Germinal center (tissue), 1 donor: ENCODE measurements around the gene CD48.
"Not testable (repeated sequence)": the region's sequence is repeated elsewhere in the genome, so short reads cannot be mapped to it uniquely, and the experiment has no call there.

ENCODE experiments used
- DNase-seq: peaks from one replicate; pipeline ENCODE4 v3.0.0; 2012; ENCODE audit warnings: mixed read lengths, low spot score

Gene CD48

DNA sequence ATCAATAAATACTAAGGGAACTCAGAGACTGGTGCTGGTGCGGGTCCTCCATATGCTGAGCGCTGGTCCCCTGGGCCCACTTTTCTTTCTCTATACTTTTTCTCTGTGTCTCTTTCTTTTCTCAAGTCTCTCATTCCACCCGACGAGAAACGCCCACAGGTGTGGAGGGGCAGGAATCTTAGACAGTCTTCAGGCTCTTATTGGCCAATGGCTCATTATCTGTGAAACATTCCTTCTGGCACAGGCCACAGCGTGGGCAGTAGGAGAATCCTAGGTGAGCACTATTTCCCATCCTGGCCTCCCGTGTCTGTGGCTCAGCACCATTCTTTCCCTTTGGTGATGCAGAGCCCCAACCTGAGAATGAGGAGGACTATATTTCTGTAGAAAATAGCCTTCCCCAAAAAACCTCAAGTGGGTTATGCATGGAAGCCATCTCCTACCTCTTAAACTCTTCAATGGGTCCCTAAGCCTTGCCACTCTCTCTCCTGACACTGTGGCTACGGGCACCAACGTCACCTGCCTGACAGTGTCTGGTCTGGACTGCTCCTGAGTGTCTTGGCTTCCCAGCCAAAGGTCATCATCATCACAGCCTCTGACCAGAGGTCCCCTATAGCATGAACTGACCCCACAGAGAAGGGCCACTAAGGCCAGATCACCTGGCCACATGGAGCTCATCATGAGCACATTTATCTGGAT, 58.5 kb downstream of the CD48 start:
- DNase-seq: no peak

DNA sequence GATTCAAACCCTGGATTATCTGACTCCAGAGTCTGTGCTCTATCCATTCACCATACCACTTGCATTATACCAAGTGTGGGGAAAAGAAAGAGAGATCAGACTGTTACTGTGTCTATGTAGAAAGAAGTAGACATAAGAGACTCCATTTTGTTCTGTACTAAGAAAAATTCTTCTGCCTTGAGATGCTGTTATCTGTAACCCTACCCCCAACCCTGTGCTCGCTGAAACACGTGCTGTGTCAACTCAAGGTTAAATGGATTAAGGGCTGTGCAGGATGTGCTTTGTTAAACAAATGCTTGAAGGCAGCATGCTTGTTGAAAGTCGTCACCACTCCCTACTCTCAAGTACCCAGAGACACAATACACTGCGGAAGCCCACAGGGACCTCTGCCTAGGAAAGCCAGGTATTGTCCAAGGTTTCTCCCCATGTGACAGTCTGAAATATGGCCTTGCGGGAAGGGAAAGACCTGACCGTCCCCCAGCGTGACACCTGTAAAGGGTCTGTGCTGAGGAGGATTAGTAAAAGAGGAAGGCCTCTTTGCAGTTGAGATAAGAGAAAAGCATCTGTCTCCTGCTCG, 59.5 kb downstream of the CD48 start:
- DNase-seq: not testable (repeated sequence)

DNA sequence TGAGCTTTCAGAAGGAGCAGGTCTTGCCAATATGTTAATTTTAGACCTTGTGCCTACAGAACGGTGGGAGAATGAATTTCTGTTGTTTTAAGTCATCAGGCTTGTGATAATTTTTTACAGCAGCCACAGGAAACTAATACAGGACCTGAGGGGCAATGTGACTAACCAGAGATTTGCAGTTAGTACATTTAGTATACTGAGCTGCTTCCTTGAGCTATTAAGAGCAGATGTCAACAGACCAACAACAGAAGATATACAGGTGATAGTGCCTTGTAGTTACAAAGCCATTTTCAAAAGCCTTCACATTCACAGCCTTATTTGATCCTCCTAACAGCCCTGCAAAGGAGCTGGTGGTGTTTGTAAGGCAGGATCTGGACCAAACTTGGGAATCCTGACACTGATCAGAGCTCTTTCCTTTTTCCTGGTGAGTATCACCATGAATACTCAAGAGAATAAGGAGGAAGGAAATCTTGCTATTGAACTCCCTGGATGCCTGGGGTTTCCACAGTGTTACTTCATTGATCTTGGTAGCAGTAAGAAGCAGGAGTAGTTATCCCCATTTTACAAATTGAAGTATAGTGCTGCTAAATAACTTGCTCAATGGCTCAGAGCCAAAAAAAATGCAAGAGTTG, 60.1 kb downstream of the CD48 start:
- no peak for DNase-seq

DNA sequence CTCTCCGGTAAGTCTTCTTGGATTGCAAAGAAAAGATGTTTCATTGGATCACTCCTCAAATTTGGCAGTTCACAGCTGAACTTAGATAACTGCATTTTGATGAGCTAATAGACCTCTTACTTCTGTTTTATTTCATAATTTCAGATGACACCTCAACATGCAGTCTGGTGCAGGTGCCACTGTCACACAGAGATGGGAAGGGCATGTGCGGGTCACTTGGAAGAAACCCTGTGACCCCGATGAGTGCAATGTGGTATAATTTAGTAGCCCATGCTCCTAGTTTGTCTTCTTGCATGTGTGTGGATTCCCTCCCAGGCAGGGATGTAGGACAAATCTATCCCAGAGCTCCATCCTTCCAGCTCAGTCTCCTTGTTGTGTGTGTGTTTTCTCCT, 64.3 kb downstream of the CD48 start:
- no peak for DNase-seq

- DNase-seq: no peak
These were observed 64.8 kb downstream of the CD48 start, which contains the start of gene SLAMF1 for GRCh38 chr1:160646711-160647328. TSS of gene SLAMF1 (minus strand) at chr1:160647044. CDS start at chr1:160646945, 99 bp downstream.

GRCh38 chr1:160646180-160646579, 65.4 kb downstream of the CD48 start:
- DNase-seq: no peak

DNA sequence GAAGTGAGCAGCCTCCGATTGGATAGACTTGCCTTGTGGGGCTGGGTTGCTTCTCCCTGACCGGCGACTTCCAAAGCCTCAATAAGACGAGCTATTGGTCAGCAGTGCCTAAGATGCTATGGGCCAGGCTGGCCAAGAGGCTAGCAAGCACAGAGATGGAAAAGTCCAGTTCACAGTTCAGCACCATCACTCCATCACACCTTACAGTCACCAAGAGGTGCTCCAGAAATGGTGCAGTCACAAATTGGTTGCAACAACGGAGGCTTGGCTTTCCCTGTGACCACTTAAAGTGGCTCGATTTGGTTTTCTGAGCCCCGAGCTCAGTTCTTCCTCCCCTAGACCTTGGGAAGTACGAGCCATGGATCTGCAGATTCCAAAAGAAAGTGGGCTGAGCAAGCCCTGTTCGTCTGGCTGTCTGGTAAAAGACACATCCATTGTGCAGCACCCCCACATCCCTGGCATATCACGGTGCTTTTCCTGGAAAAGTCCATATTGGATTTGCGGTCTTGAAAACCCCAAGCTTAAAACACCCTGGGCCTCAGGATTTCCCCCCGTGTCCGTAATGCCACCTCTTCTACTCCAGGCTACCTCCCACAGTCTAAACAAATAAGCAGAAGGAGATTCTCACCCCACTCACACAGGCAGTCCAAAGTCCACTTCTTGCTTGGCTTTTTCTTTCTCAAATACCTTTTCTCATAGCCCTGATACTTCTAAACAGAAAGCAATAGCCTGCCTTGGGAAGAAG, 66.1 kb downstream of the CD48 start:
- DNase-seq: no peak

DNA sequence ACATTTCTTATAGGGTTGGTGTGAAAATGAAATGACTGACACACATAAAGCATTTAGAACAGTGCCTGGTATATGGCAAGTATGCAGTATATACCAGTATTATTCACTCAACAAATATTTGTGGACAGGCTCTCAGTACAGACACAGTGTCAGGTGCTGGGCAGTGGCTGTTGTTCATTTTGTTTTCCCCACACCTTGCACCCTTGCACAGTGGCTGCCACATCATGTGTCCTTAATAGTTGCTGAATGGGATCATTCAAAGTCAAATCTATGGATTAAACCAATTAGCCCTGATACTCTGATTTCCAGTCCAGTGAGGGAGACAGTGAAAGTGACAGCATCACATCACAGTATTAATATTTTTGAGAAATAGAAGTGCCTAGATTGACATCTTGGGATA, 67.2 kb downstream of the CD48 start:
- no peak for DNase-seq

DNA sequence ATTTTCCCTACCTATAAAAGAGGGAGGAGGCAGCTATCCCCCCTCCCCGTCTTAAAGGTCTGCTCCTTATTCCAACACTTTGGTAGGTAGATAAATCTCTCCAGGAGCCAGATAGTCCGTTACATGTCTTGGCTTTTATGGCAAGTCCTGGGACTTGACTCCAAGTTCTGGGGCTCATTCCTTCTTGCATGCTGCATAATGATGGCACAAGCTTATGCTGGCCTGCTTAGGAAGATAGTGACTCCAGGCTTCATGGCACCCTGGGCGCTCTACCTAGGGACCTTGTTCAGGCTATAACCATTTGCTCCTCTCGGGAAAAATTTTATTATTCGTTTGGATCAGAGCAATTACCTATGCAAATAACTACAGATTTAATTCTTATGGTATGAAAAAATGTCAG, 68.5 kb downstream of the CD48 start:
- no peak for DNase-seq

GRCh38 chr1:160642281-160642644, 69.4 kb downstream of the CD48 start:
- no peak for DNase-seq

DNA sequence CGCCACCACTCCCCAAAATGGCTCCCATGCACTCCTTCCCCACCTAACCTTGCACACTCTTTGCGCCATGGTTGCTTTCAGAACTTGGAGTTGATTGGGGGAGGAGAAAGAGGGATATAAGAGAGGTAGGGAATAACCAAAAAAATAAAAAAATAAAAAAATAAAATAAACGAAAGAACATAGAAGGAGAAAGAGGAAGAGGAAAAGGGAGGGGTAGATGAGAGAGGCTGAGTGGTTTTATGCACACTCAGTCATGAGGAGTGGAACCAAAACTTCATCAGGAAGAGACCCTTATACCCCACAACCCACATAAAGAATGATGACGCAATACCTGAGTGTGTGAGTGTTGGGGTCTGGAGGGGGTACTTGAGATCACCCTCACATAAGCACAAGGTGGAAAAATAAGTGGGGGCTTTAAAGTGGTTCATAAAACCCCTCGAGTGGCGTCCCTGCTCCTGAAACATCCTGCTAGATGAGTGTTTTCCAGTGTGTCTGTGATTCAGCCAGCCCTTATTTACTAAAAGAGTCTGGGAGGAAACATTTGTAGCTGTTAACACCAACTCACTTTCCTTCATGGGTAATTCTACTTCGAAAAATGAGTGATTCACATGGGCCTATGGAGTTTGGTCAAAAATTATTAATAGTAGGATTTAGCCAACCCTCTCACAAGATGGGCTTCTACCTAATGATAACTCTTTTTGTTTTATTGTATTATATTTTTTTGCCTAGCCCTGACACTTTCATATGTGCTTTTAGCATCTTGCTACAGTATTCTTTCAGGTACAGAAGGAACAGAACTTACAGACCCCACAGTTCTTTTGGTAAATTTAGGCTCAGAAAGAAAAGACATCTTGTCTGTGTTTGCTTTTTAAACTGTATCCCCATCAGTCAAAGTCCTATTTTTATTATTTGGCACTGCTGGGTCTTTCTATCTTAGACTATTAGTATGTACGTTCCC, 70.0 kb downstream of the CD48 start:
- no peak for DNase-seq

DNA sequence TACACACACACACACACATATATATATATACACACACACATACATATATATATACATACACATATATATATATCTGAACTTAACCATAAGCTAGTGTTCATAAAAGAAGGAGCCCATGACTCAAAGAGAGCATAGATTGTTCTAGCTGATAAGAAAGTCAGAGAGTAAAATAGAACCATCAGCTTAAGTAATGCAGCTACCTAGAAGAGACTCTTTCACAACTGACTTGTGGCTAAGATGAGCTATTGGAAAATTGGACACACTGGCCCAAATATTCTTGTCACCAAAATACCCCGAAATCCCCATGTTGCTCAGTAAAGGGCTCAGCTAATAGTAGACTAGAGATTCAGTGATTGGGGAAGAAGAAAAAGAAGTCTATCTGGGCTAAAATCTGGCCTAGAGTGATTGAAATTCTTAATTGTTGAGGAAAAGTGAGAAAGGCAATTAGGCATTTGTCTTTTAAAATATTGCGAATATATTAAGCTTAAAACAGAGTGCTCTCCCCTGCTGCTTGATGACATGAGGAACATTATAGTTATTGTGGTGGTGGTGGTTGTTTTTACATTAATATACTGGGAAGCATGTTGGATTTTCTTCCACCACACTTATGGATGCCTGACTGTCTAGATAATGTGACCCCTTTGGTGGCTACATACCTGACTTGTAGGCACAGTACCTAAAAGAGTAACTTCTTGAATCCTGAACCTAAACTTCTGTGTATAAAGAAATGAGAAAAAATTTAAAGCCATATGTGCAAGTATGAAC, 71.1 kb downstream of the CD48 start:
- no peak for DNase-seq

GRCh38 chr1:160639652-160640051, 72.0 kb downstream of the CD48 start:
- no peak for DNase-seq

DNA sequence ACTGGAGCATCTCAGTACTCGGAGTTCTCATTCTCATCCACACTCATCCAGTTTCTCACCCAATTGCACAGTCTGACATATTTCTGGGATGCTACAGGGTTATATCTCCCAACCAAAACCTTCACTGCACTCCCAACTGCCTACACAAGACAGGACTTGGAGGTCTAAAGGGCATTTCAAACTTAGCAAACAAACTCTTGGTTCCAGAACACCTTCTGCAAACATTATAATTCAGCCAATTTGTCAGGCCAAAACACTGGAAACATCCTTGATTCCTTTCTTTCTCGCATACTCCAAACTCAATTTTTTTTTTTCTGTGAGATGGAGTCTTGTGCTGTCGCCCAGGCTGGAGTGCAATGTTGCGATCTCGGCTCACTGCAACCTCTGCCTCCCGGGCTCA, 72.7 kb downstream of the CD48 start:
- no peak for DNase-seq

GRCh38 chr1:160638540-160638857, 73.1 kb downstream of the CD48 start:
- DNase-seq: no peak

- no peak for DNase-seq
These were observed 73.6 kb downstream of the CD48 start for GRCh38 chr1:160637821-160638539.

DNA sequence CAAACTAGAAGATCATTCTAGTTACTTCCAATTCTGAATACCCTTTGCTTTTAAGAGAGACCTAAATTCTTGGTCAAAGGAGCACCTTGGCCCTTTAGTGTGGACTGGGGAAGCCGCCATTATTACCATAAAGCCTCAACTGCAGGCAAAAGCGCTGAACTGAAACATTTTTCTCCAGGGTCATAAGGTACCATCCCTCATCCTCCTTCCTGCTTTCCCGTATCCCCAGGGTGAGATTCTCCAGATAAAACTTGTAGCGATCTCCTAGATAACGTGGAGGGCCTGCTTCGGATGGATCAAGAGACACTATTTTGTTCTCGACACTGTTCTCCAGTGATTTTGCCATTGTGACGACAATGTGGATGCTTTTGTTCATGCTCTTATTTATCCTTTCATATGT, 74.6 kb downstream of the CD48 start:
- DNase-seq: no peak

DNA sequence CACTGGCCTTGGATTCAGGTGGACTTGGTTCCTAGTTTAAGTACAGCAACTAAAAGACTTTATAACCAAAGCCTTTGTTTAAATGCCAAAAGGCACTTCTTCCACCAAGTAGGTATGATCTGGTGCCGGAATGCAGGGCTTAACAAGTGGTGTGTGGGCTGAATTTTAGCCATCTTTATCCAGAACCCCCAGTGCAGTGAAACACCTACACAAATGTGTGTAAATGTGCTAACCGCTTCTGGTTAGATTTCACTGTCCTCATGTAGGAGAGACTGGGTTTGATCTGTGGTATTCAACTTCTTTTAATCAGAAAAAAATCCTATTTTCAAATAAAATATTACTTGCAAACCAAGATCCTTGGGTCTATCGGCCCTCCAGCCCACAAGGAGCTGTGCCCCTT, 75.1 kb downstream of the CD48 start:
- no peak for DNase-seq

- DNase-seq: no peak
These were observed 75.5 kb downstream of the CD48 start for GRCh38 chr1:160636076-160636475.
